ENCODE measurements around the gene TICAM1. TPM values are rescaled to one million over a fixed set of nuclear protein-coding genes. Genes with fewer than 3 reads are reported as not detected.

TICAM1 gene
- total RNA-seq, 4 donors from 2014 or later: 9.6 to 28.7 (median 16.8) TPM

DNA sequence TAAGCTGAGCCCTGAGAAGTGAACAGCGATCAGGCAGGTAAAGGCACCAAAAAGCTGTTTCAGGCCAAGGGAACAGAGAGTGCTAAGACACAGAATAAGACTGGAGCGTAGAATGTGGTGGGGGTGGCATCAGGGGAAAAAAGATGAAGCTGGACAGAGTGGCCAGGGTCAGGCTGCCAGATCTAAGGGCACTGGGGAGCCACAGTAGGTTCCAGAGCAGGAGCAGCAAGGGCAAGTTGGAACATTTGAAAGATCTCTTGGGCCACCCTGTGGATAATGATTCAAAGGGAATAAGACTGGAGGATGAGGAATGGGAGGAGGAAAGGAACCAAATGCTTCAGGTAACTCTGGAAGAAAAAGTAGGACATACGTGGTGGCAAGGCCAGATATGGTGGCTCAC is 42.4 kb upstream of the TICAM1 start:
- 83 to 88% methylated on average over 3 of the region's 3 CpGs for WGBS, 2 donors
- Histone ChIP-seq H3K4me3 (no peak overlapping the region), H3K9me3 (no peaks in the 10 kb centered on the region), H3K27ac (no peak overlapping the region), H3K4me1 (peaks cover 6 to 33% (median 11%) of the 10 kb centered on the region in 3 donors), H3K36me3 (no peaks in the 10 kb centered on the region), H3K27me3 (peaks cover 0 to 13% (median 0%) of the 10 kb centered on the region in 4 donors)
- intact Hi-C loops (cut with DNase I): loop anchor here (10.0 kb wide), 1 partner anchor 151 kb away; no protein-coding TSS in a partner anchor
- DNase-seq: no peak
- TF ChIP-seq, protein P1, sequence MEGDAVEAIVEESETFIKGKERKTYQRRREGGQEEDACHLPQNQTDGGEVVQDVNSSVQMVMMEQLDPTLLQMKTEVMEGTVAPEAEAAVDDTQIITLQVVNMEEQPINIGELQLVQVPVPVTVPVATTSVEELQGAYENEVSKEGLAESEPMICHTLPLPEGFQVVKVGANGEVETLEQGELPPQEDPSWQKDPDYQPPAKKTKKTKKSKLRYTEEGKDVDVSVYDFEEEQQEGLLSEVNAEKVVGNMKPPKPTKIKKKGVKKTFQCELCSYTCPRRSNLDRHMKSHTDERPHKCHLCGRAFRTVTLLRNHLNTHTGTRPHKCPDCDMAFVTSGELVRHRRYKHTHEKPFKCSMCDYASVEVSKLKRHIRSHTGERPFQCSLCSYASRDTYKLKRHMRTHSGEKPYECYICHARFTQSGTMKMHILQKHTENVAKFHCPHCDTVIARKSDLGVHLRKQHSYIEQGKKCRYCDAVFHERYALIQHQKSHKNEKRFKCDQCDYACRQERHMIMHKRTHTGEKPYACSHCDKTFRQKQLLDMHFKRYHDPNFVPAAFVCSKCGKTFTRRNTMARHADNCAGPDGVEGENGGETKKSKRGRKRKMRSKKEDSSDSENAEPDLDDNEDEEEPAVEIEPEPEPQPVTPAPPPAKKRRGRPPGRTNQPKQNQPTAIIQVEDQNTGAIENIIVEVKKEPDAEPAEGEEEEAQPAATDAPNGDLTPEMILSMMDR (IDR thresholded peaks at IDR 0.05): no peak
- TF ChIP-seq POLR2A (IDR thresholded peaks at IDR 0.05): no peak

DNA sequence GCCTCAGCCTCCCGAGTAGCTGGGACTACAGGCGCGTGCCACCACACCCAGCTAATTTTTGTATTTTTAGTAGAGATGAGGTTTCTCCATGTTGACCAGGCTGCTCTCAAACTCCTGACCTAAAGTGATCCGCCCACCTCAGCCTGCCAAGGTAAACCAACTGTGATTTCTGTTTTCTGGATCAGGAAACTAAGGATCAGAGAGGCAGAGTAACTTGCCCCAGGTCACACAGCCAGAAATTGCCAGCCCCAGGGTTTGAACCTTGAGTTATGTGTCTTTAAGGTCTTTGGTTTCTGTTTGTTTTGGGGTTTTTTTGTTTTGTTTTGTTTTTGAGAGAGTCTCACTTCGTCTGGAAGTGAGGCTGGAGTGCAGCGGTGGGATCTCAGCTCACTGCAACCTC is 40.2 kb upstream of the TICAM1 start:
- TF ChIP-seq, protein P1 (IDR thresholded peaks at IDR 0.05): no peak
- no peak for TF ChIP-seq POLR2A (IDR thresholded peaks at IDR 0.05)
- Histone ChIP-seq H3K4me3 (no peak overlapping the region), H3K27me3 (no peaks in the 10 kb centered on the region), H3K27ac (no peak overlapping the region), H3K9me3 (no peaks in the 10 kb centered on the region), H3K4me1 (peaks cover 10 to 30% (median 11%) of the 10 kb centered on the region in 3 donors), H3K36me3 (no peaks in the 10 kb centered on the region)
- intact Hi-C loops (cut with DNase I): loop anchor here (10.0 kb wide), 1 partner anchor 153 kb away; no protein-coding TSS in a partner anchor
- WGBS, 2 donors: 71 to 78% methylated on average over 5 to 6 of the region's 6 CpGs
- DNase-seq: no peak

DNA sequence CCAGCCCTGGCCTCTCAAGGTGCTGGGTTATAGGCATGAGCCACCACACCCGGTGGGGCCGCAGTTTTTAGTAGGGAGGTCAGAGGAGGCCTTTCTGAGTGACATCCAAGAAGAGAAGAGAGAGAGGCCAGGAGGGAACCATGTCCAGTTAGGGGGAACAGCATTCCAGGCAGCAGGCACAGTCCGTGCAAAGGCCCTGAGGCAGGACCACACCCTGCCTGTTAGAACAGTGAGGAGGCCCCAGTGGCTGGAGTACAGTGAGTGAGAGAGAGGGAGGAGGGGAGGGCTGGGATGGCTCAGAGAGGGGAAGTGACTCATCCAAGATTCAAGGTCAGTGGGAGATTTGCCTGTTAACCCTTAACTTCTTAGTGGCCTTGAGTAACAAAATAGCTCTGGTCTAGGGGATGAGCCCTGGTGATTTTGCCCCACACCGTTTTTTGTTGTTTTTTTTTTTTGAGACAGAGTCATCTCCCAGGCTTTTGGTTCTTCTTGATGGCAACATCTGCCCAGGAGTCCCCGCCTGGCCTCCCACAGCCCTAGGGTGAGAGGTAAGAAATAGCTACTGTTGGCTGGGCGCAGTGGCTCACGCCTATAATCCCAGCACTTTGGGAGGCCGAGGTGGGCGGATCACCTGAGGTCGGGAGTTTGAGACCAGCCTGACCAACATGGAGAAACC is 38.7 kb upstream of the TICAM1 start:
- DNase-seq: no peak
- Histone ChIP-seq H3K27ac (peak overlapping the region; percentile 44 to 54 (median 48)), H3K4me1 (peaks cover 16 to 45% (median 20%) of the 10 kb centered on the region in 3 donors)

DNA sequence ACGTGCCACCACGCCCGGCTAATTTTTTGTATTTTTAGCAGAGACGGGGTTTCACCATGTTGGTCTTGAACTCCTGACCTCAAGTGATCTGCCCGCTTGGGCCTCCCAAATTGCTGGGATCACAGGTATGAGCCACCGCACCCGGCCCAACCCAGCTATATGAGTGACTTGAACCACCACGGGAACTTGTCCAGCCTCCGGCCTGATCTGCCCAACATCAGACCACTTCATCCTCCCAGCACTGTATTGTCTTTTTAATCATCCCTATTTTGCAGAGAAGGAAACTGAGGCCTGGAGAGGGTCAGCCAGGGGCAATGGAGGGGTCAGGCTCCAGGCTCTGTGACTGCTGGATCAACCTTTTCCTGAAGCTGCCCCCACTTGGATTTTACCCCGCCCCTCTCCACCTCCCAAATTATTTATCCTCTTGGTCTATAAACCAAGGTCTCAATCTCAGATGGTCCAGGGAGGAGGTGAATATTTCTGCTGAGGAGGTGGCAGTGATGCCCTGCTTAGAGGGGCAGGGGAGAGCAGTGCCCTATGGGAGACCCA is 36.8 kb upstream of the TICAM1 start:
- TF ChIP-seq, protein P1 (IDR thresholded peaks at IDR 0.05): no peak
- H3K27ac ChIP-seq: peak overlapping the region; percentile 90 to 98 (median 94)
- no peak for DNase-seq
- WGBS, 2 donors: 31 to 89% methylated on average over 5 to 6 of the region's 10 CpGs
- peak overlapping the region; percentile 61 to 88 (median 75) for H3K4me3 ChIP-seq
- H3K27me3 ChIP-seq: no peaks in the 10 kb centered on the region
- intact Hi-C loops (cut with DNase I): no loop called here
- H3K9me3 ChIP-seq: no peaks in the 10 kb centered on the region
- H3K4me1 ChIP-seq: peaks cover 16 to 52% (median 20%) of the 10 kb centered on the region in 3 donors
- no peaks in the 10 kb centered on the region for H3K36me3 ChIP-seq

More for the DNA sequence above, 38.7 kb upstream of the TICAM1 start:
- no peak overlapping the region for H3K4me3 ChIP-seq
- no peaks in the 10 kb centered on the region for H3K27me3 ChIP-seq
- intact Hi-C loops (cut with DNase I): loop anchor here (10.0 kb wide), 1 partner anchor 155 kb away; no protein-coding TSS in a partner anchor
- WGBS, 2 donors: 42 to 48% methylated on average over 6 to 7 of the region's 10 CpGs
- no peaks in the 10 kb centered on the region for H3K9me3 ChIP-seq
- no peaks in the 10 kb centered on the region for H3K36me3 ChIP-seq
- TF ChIP-seq, protein P1 (IDR thresholded peaks at IDR 0.05): no peak
- TF ChIP-seq POLR2A (IDR thresholded peaks at IDR 0.05): no peak

Data from esophagus squamous epithelium (tissue), 5 donors.